Mucosa of stomach (tissue), 1 donor: ENCODE data around the gene FAM227B.
"Not testable (repeated sequence)": the region's sequence is repeated elsewhere in the genome, so short reads cannot be mapped to it uniquely, and the experiment has no call there.

Experiments
- H3K27me3 ChIP-seq: one replicate; pipeline ENCODE4 v1.7.0; 2013; ENCODE audit warnings: mild to moderate bottlenecking, low read length; ENCODE audit not compliant: control insufficient read depth, insufficient read depth
- H3K36me3 ChIP-seq: one replicate; pipeline ENCODE4 v1.7.0; 2013; ENCODE audit warnings: low read length; ENCODE audit not compliant: control insufficient read depth, insufficient read depth
- H3K4me1 ChIP-seq: one replicate; pipeline ENCODE4 v1.7.0; 2013; ENCODE audit warnings: mild to moderate bottlenecking, low read length; ENCODE audit not compliant: control insufficient read depth, insufficient read depth
- H3K4me3 ChIP-seq: one replicate; pipeline ENCODE4 v1.7.0; 2013; ENCODE audit warnings: low read length
- H3K9ac ChIP-seq: one replicate; pipeline ENCODE4 v1.7.0; 2013; ENCODE audit warnings: mild to moderate bottlenecking, low read length, moderate library complexity
- H3K9me3 ChIP-seq: one replicate; pipeline ENCODE4 v1.7.0; 2013; ENCODE audit warnings: mild to moderate bottlenecking, low read length, moderate library complexity; ENCODE audit not compliant: control insufficient read depth
- donor health status: Pancreatic carcinoma.

Gene FAM227B

GRCh38 chr15:49427372-49427771, 193.2 kb downstream of the FAM227B start:
- Histone ChIP-seq H3K9me3 (no peaks in the 10 kb centered on the region), H3K27me3 (no peaks in the 10 kb centered on the region), H3K36me3 (no peaks in the 10 kb centered on the region), H3K9ac (no peak overlapping the region), H3K4me1 (no peaks in the 10 kb centered on the region), H3K4me3 (no peak overlapping the region)

- no peak overlapping the region for H3K4me3 ChIP-seq
- no peaks in the 10 kb centered on the region for H3K36me3 ChIP-seq
- no peak overlapping the region for H3K9ac ChIP-seq
- no peaks in the 10 kb centered on the region for H3K9me3 ChIP-seq
- H3K27me3 ChIP-seq, result no peaks in the 10 kb centered on the region
- H3K4me1 ChIP-seq, result no peaks in the 10 kb centered on the region
These were observed 195.7 kb downstream of the FAM227B start for GRCh38 chr15:49424954-49425353.

- H3K36me3 ChIP-seq, result no peaks in the 10 kb centered on the region
- no peaks in the 10 kb centered on the region for H3K27me3 ChIP-seq
- H3K4me3 ChIP-seq, result no peak overlapping the region
- no peak overlapping the region for H3K9ac ChIP-seq
- no peaks in the 10 kb centered on the region for H3K4me1 ChIP-seq
- no peaks in the 10 kb centered on the region for H3K9me3 ChIP-seq
These were observed 196.6 kb downstream of the FAM227B start for GRCh38 chr15:49423901-49424550.

GRCh38 chr15:49423021-49423420, 197.6 kb downstream of the FAM227B start, which contains the start of gene FGF7:
Gene FGF7 (plus strand): TSS chr15:49423242. CDS start chr15:49424298, 1,056 bp downstream.
- Histone ChIP-seq H3K36me3 (no peaks in the 10 kb centered on the region), H3K4me1 (no peaks in the 10 kb centered on the region), H3K9ac (peak within 1 kb of the TSS; percentile 0), H3K9me3 (no peaks in the 10 kb centered on the region), H3K27me3 (no peaks in the 10 kb centered on the region), H3K4me3 (no peak within 1 kb of the TSS)

GRCh38 chr15:49421991-49422390, 198.6 kb downstream of the FAM227B start:
- H3K9me3 ChIP-seq, result no peaks in the 10 kb centered on the region
- H3K27me3 ChIP-seq, result no peaks in the 10 kb centered on the region
- H3K9ac ChIP-seq, result no peak overlapping the region
- H3K4me1 ChIP-seq, result no peaks in the 10 kb centered on the region
- H3K36me3 ChIP-seq, result no peaks in the 10 kb centered on the region
- H3K4me3 ChIP-seq, result no peak overlapping the region

- no peak overlapping the region for H3K9ac ChIP-seq
- no peak overlapping the region for H3K4me3 ChIP-seq
These were observed 201.8 kb downstream of the FAM227B start for GRCh38 chr15:49418811-49419210.

GRCh38 chr15:49415638-49416037, 205.0 kb downstream of the FAM227B start:
- Histone ChIP-seq H3K36me3 (no peaks in the 10 kb centered on the region), H3K27me3 (no peaks in the 10 kb centered on the region), H3K9ac (no peak overlapping the region), H3K4me3 (no peak overlapping the region), H3K9me3 (no peaks in the 10 kb centered on the region), H3K4me1 (no peaks in the 10 kb centered on the region)

More at GRCh38 chr15:49418811-49419210, 201.8 kb downstream of the FAM227B start:
- Histone ChIP-seq H3K36me3 (no peaks in the 10 kb centered on the region), H3K27me3 (no peaks in the 10 kb centered on the region), H3K9me3 (no peaks in the 10 kb centered on the region), H3K4me1 (no peaks in the 10 kb centered on the region)

GRCh38 chr15:49415149-49415548, 205.5 kb downstream of the FAM227B start:
- Histone ChIP-seq H3K27me3 (no peaks in the 10 kb centered on the region), H3K9me3 (no peaks in the 10 kb centered on the region), H3K4me1 (no peaks in the 10 kb centered on the region), H3K36me3 (no peaks in the 10 kb centered on the region), H3K4me3 (no peak overlapping the region), H3K9ac (no peak overlapping the region)

GRCh38 chr15:49412797-49413196, 207.8 kb downstream of the FAM227B start:
- Histone ChIP-seq H3K9me3 (no peaks in the 10 kb centered on the region), H3K27me3 (no peaks in the 10 kb centered on the region), H3K9ac (no peak overlapping the region), H3K36me3 (no peaks in the 10 kb centered on the region), H3K4me1 (no peaks in the 10 kb centered on the region), H3K4me3 (no peak overlapping the region)

GRCh38 chr15:49410641-49411040, 210.0 kb downstream of the FAM227B start:
- no peaks in the 10 kb centered on the region for H3K36me3 ChIP-seq
- H3K27me3 ChIP-seq, result no peaks in the 10 kb centered on the region
- H3K4me1 ChIP-seq, result no peaks in the 10 kb centered on the region
- no peak overlapping the region for H3K4me3 ChIP-seq
- no peaks in the 10 kb centered on the region for H3K9me3 ChIP-seq
- H3K9ac ChIP-seq, result no peak overlapping the region

- no peaks in the 10 kb centered on the region for H3K36me3 ChIP-seq
- H3K4me1 ChIP-seq, result no peaks in the 10 kb centered on the region
- no peaks in the 10 kb centered on the region for H3K9me3 ChIP-seq
- no peak overlapping the region for H3K4me3 ChIP-seq
- no peaks in the 10 kb centered on the region for H3K27me3 ChIP-seq
- H3K9ac ChIP-seq, result no peak overlapping the region
These were observed 214.1 kb downstream of the FAM227B start for GRCh38 chr15:49406352-49407118.

GRCh38 chr15:49402515-49403296, 217.9 kb downstream of the FAM227B start:
- not testable (repeated sequence) for H3K4me3 ChIP-seq, H3K27me3 ChIP-seq, H3K36me3 ChIP-seq, H3K9ac ChIP-seq, H3K9me3 ChIP-seq, H3K4me1 ChIP-seq
